Endothelial cell of umbilical vein (primary cell): ENCODE data around the gene KAZN. TPM values are rescaled to one million over a fixed set of nuclear protein-coding genes. Genes with fewer than 3 reads are reported as not detected.

Experiments used
- BruUV-seq: library from RNA; stranded (reverse); fragments of 400-500 nt; replicated peaks from 2 replicates; lab custom pipeline; 2021; lab: Mats Ljungman, UMichigan
- CTCF ChIA-PET: fragments of 300-600, 350-600 bp; sonication (Branson Sonifier 250); formaldehyde crosslinking; loops from one replicate; lab custom pipeline; 2021; ENCODE audit warnings: antibody characterized with exemption, inconsistent platforms; lab: Charles Lee
- POLR2A ChIA-PET: fragments of 300-600, 350-600 bp; sonication (Branson Sonifier 250); formaldehyde crosslinking; loops from one replicate; lab custom pipeline; 2021; ENCODE audit warnings: antibody characterized with exemption, inconsistent platforms; lab: Charles Lee
- DNase-seq: peaks from one replicate; pipeline ENCODE4 v3.0.0-alpha.2; 2011; ENCODE audit warnings: low read depth, low spot score
- FAIRE-seq: peaks from 2 replicates; lab custom pipeline; 2011; peaks lifted over from hg19 to GRCh38; lab: Jason Lieb, UNC
- H2AFZ ChIP-seq: 2 replicates; pipeline ENCODE4 v1.6.0; 2012; ENCODE audit warnings: low read depth, low read length, control low read depth, inconsistent platforms
- H3K27ac ChIP-seq: 2 replicates; pipeline ENCODE4 v1.5.1; 2011; ENCODE audit warnings: low read depth, mild to moderate bottlenecking, control low read depth, low read length, moderate library complexity; ENCODE audit not compliant: insufficient read depth
- H3K27me3 ChIP-seq, 2 experiments: 2 replicates each; pipeline versions ENCODE4 v1.6.0 to v1.6.1; 2011; ENCODE audit warnings: low read length in 2 of 2, mixed read lengths in 1 of 2; ENCODE audit not compliant: control insufficient read depth in 2 of 2, insufficient read depth in 2 of 2
- H3K36me3 ChIP-seq, 2 experiments: 2 replicates in 1 of 2; 3 replicates in 1 of 2; pipeline ENCODE4 v1.5.1; 2011; ENCODE audit warnings: low read length in 2 of 2, mild to moderate bottlenecking in 1 of 2, moderate library complexity in 1 of 2; ENCODE audit not compliant: control insufficient read depth in 2 of 2, insufficient read depth in 2 of 2; ENCODE audit errors: extremely low read depth in 1 of 2
- H3K4me1 ChIP-seq: 3 replicates; pipeline ENCODE4 v1.5.1; 2011; ENCODE audit warnings: mild to moderate bottlenecking, low read length; ENCODE audit not compliant: control insufficient read depth, insufficient read depth; ENCODE audit errors: extremely low read depth
- H3K4me2 ChIP-seq: 2 replicates; pipeline ENCODE4 v1.6.1; 2011; ENCODE audit warnings: low read length, control low read depth, mixed read lengths; ENCODE audit not compliant: insufficient read depth
- H3K4me3 ChIP-seq, 3 experiments: fragments of 200-600 bp in 1 of 3; sonication (generic), shearing (Covaris generic) in 1 of 3; replicated peaks in 1 of 3; 2 replicates each; pipeline ENCODE4 v1.5.1; 2011 to 2016; ENCODE audit warnings: control low read depth in 3 of 3, low read length in 3 of 3, mild to moderate bottlenecking in 2 of 3, inconsistent platforms in 1 of 3, low read depth in 1 of 3, moderate library complexity in 1 of 3; ENCODE audit not compliant: insufficient read depth in 1 of 3
- H3K79me2 ChIP-seq: 2 replicates; pipeline ENCODE4 v1.6.0; 2012; ENCODE audit warnings: low read length, inconsistent platforms; ENCODE audit not compliant: control insufficient read depth, insufficient read depth
- H3K9ac ChIP-seq: replicated peaks from 2 replicates; pipeline ENCODE3; 2011; ENCODE audit warnings: low read length, control low read depth; ENCODE audit not compliant: insufficient read depth; ENCODE audit errors: extremely low read depth
- H3K9me1 ChIP-seq: replicated peaks from 3 replicates; pipeline ENCODE4 v1.6.0; 2011; ENCODE audit warnings: mild to moderate bottlenecking, low read length; ENCODE audit not compliant: control insufficient read depth, insufficient read depth; ENCODE audit errors: extremely low read depth
- H3K9me3 ChIP-seq: replicated peaks from 2 replicates; pipeline ENCODE4 v1.5.1; 2012; ENCODE audit warnings: low read length, inconsistent platforms; ENCODE audit not compliant: control insufficient read depth, insufficient read depth
- H4K20me1 ChIP-seq: replicated peaks from 2 replicates; pipeline ENCODE3; 2011; ENCODE audit warnings: mild to moderate bottlenecking, low read length; ENCODE audit not compliant: control insufficient read depth, insufficient read depth; ENCODE audit errors: extremely low read depth
- CTCF ChIP-seq, 2 donors: IDR thresholded peaks; 1 replicate in 1 of 2; 2 replicates in 1 of 2; pipeline ENCODE4 v1.5.1; 2011; ENCODE audit warnings: low read length in 2 of 2, mild to moderate bottlenecking in 2 of 2, moderate library complexity in 2 of 2, control low read depth in 1 of 2, inconsistent platforms in 1 of 2, low read depth in 1 of 2; ENCODE audit not compliant: insufficient read depth in 1 of 2; ENCODE audit errors: extremely low read depth in 1 of 2
- EZH2 ChIP-seq: IDR thresholded peaks from 2 replicates; pipeline ENCODE4 v1.6.1; 2012; ENCODE audit warnings: borderline replicate concordance, low read depth, mild to moderate bottlenecking, moderate library complexity, low read length, inconsistent platforms; ENCODE audit not compliant: severe bottlenecking
- FOS ChIP-seq: IDR thresholded peaks from 2 replicates; pipeline ENCODE4 v1.6.1; 2011; ENCODE audit warnings: mild to moderate bottlenecking, low read length, moderate library complexity, borderline replicate concordance; ENCODE audit not compliant: insufficient read depth
- JUN ChIP-seq: IDR thresholded peaks from 2 replicates; pipeline ENCODE4 v1.6.1; 2011; ENCODE audit warnings: borderline replicate concordance, low read depth; ENCODE audit not compliant: insufficient read length, insufficient read depth
- MYC ChIP-seq: IDR thresholded peaks from one replicate; pipeline ENCODE4 v1.6.1; 2011; ENCODE audit warnings: mild to moderate bottlenecking, low read depth, low read length
- POLR2AphosphoS5 ChIP-seq: IDR thresholded peaks from 2 replicates; pipeline ENCODE4 v1.6.1; 2012; ENCODE audit warnings: low read depth, mild to moderate bottlenecking, control low read depth, low read length, moderate library complexity; ENCODE audit not compliant: insufficient read depth
- dilution Hi-C: fragments of 300-500 bp; cut with MboI; formaldehyde crosslinking; loops from one replicate; pipeline ENCODE4 v1.15.0; 2019; ENCODE audit warnings: low sequenced_read_pairs; ENCODE audit not compliant: extremely low pct_ligation_motif_present
- intact Hi-C: fragments of 100-400 bp; cut with micrococcal nuclease; formaldehyde crosslinking; loops from one replicate; pipeline ENCODE4 v1.10.0; 2022
- polyA plus RNA-seq, 4 experiments: library from polyadenylated mRNA; depleted of rRNA in 3 of 4; stranded (reverse) in 3 of 4; unstranded in 1 of 4; fragments of >200 nt; gene quantifications; 2 replicates each; pipeline versions ENCODE4 v1.2.1 to v1.2.3, GENCODE V29; 2011 to 2012; ENCODE audit warnings: missing spikeins in 1 of 4
- total RNA-seq: library from RNA; stranded (reverse); gene quantifications from 2 replicates; pipeline ENCODE4 v1.2.3, GENCODE V29; 2021

The KAZN gene
- total and polyA plus RNA-seq, 2 donors (not counting 3 experiments of a cell fraction or from before 2014, with no cell fraction given): 1.6 to 5.8 TPM

- no peaks in the 10 kb centered on the region for H3K27me3 ChIP-seq
- BruUV-seq: no TSS peak
- dilution Hi-C loops (no loop called here), intact Hi-C loops (no loop called here)
- TF ChIP-seq FOS (no peak), CTCF (IDR thresholded peaks at IDR 0.05; ENCODE audit: extremely low read depth in 1 of 2, insufficient read depth in 1 of 2, low read depth in 1 of 2, low read length in 2 of 2) (no peak), EZH2 (no peak)
- POLR2A ChIA-PET: no interaction called here
- no peaks in the 10 kb centered on the region for H3K79me2 ChIP-seq
- no peak for FAIRE-seq
- H3K4me1 ChIP-seq: no peaks in the 10 kb centered on the region
- no peak overlapping the region for H3K4me3 ChIP-seq
- no peak overlapping the region for H3K27ac ChIP-seq
- H3K9me1 ChIP-seq: no peaks in the 10 kb centered on the region
- no peak overlapping the region for H3K4me2 ChIP-seq
- H3K9me3 ChIP-seq: no peaks in the 10 kb centered on the region
- CTCF ChIA-PET: no interaction called here
- no peak for DNase-seq
- no peaks in the 10 kb centered on the region for H4K20me1 ChIP-seq
- no peaks in the 10 kb centered on the region for H3K36me3 ChIP-seq
- no peak overlapping the region for H2AFZ ChIP-seq
- no peak overlapping the region for H3K9ac ChIP-seq
Observed at GRCh38 chr1:14827870-14828269, 229.4 kb downstream of the KAZN start.

GRCh38 chr1:14828665-14829064 is 230.2 kb downstream of the KAZN start:
- POLR2A ChIA-PET: no interaction called here

More at GRCh38 chr1:14828665-14829064, 230.2 kb downstream of the KAZN start:
- no peaks in the 10 kb centered on the region for H3K36me3 ChIP-seq
- H3K79me2 ChIP-seq: no peaks in the 10 kb centered on the region
- H3K27ac ChIP-seq: no peak overlapping the region
- H3K4me1 ChIP-seq: no peaks in the 10 kb centered on the region
- H4K20me1 ChIP-seq: no peaks in the 10 kb centered on the region
- H2AFZ ChIP-seq: no peak overlapping the region
- DNase-seq: no peak
- dilution Hi-C loops (no loop called here), intact Hi-C loops (no loop called here)
- no peak for FAIRE-seq
- BruUV-seq: no TSS peak
- H3K27me3 ChIP-seq: no peaks in the 10 kb centered on the region
- no peak overlapping the region for H3K9ac ChIP-seq
- H3K9me3 ChIP-seq: no peaks in the 10 kb centered on the region
- no peak overlapping the region for H3K4me3 ChIP-seq
- H3K4me2 ChIP-seq: no peak overlapping the region
- TF ChIP-seq POLR2AphosphoS5: no peak
- no peak for TF ChIP-seq MYC
- no peak for TF ChIP-seq FOS
- no peak for TF ChIP-seq EZH2
- no peak for TF ChIP-seq CTCF (IDR thresholded peaks at IDR 0.05; ENCODE audit: extremely low read depth in 1 of 2, insufficient read depth in 1 of 2, low read depth in 1 of 2, low read length in 2 of 2)
- no peak for TF ChIP-seq JUN
- H3K9me1 ChIP-seq: no peaks in the 10 kb centered on the region
- CTCF ChIA-PET: no interaction called here
